Activated CD8-positive, alpha-beta T cell treated with anti-CD3 and anti-CD28 coated beads for 36 hours (primary cell): ENCODE data around the gene NSUN7. TPM values are rescaled to one million over a fixed set of nuclear protein-coding genes. Genes with fewer than 3 reads are reported as not detected.

Experiments
- ATAC-seq: fragments of 200-7000 bp; cut with Tn5 transposase; one replicate; pipeline ENCODE4 v1.10.0; 2021; ENCODE audit warnings: mild to moderate bottlenecking, moderate library complexity
- CTCF ChIA-PET: fragments of 350-600 bp; sonication (Branson Sonifier 250); formaldehyde crosslinking; loops from one replicate; lab custom pipeline; 2021; ENCODE audit warnings: antibody characterized with exemption; lab: Charles Lee
- POLR2A ChIA-PET: fragments of 350-600 bp; sonication (Branson Sonifier 250); formaldehyde crosslinking; loops from one replicate; lab custom pipeline; 2021; ENCODE audit warnings: antibody characterized with exemption; lab: Charles Lee
- DNase-seq: peaks from one replicate; pipeline ENCODE4 v3.0.0-alpha.2; 2020
- H3K27ac Mint-ChIP-seq: one replicate; pipeline ENCODE4 v1.8.0; 2021; ENCODE audit warnings: mild to moderate bottlenecking, mixed read lengths
- H3K27me3 Mint-ChIP-seq: one replicate; pipeline ENCODE4 v1.8.0; 2021; ENCODE audit warnings: mixed read lengths
- H3K36me3 Mint-ChIP-seq: one replicate; pipeline ENCODE4 v1.8.0; 2021; ENCODE audit warnings: low read depth, mixed read lengths
- H3K4me1 Mint-ChIP-seq: one replicate; pipeline ENCODE4 v1.8.0; 2021; ENCODE audit warnings: low read depth, mixed read lengths
- H3K4me3 Mint-ChIP-seq: one replicate; pipeline ENCODE4 v1.8.0; 2021; ENCODE audit warnings: mild to moderate bottlenecking, moderate library complexity, mixed read lengths
- H3K9me3 Mint-ChIP-seq: one replicate; pipeline ENCODE4 v1.8.0; 2021; ENCODE audit warnings: mixed read lengths
- CTCF ChIP-seq: fragments of 200-600 bp; IDR thresholded peaks from one replicate; pipeline ENCODE4 v1.8.0; 2022; ENCODE audit warnings: antibody characterized with exemption, mild to moderate bottlenecking
- intact Hi-C: fragments of 100-400 bp; cut with micrococcal nuclease; formaldehyde crosslinking; loops from one replicate; pipeline ENCODE4 v1.10.0; 2022
- total RNA-seq, 2 experiments: library from RNA; stranded (reverse); gene quantifications; one replicate each; pipeline ENCODE4 v1.2.3, GENCODE V29; 2021

Gene NSUN7
- total RNA-seq, 2 experiments from 2014 or later = 0.20 to 0.22 TPM

DNA sequence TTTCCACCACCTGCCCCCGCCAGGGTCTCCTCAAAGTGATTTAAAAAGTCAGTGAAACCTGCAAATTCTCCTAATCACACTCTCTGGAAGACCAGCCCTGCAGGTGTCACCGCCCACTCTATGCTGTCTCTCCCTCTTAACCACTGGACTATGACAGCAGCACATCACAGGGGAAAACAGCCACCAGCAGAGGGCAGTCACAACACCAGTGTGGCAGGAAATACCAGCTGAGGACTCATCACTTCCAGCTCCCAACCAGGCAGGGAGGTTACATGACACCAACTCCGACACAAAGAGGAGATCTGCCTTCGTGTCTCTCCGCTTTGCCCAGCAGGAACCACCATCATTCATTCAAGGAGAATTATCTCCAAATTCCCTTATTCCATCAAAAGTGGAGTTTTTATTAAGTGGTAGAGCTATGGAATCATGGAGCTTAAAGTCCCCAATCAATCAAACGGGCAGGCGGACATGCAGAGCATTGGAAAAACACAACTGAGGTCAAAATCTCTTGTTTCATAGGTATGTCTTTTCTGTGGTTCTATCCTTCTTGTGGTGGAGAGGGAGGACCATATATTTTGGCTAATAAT is 91.3 kb downstream of the NSUN7 start:
- peak; percentile 77 for TF ChIP-seq CTCF
- no peak overlapping the region for H3K4me3 Mint-ChIP-seq
- H3K4me1 Mint-ChIP-seq = peaks cover 5% of the 10 kb centered on the region
- intact Hi-C loops = loop anchor here (5.0 kb wide), 1 partner anchor 104 kb away; no protein-coding TSS in a partner anchor
- H3K27me3 Mint-ChIP-seq = peaks cover 7% of the 10 kb centered on the region
- no peak overlapping the region for H3K27ac Mint-ChIP-seq
- POLR2A ChIA-PET = interaction anchor here (0.6 kb wide), 1 partner anchor 84 kb away, joined by 3 read pairs; no protein-coding TSS in a partner anchor
- H3K9me3 Mint-ChIP-seq = no peaks in the 10 kb centered on the region
- ATAC-seq (peak; percentile 90), DNase-seq (peak; percentile 95)
- H3K36me3 Mint-ChIP-seq = no peaks in the 10 kb centered on the region
- CTCF ChIA-PET = interaction anchor here (0.7 to 6.4 kb wide), 35 partner anchors 8 to 451 kb away, joined by 3 to 89 read pairs (median 4); no protein-coding TSS in a partner anchor

- Mint-ChIP-seq H3K4me3 (no peak overlapping the region), H3K36me3 (no peaks in the 10 kb centered on the region), H3K4me1 (peaks cover 5% of the 10 kb centered on the region), H3K9me3 (no peaks in the 10 kb centered on the region), H3K27me3 (peaks cover 7% of the 10 kb centered on the region), H3K27ac (no peak overlapping the region)
- ChIA-PET CTCF (interaction anchor here (1.2 to 6.4 kb wide), 5 partner anchors 13 to 376 kb away, joined by 3 to 89 read pairs (median 8); no protein-coding TSS in a partner anchor), POLR2A (no interaction called here)
- DNase-seq (no peak), ATAC-seq (no peak)
- no peak for TF ChIP-seq CTCF
- intact Hi-C loops = loop anchor here (5.0 kb wide), 1 partner anchor 105 kb away; no protein-coding TSS in a partner anchor
These were observed 92.6 kb downstream of the NSUN7 start for GRCh38 chr4:40842318-40842717.

GRCh38 chr4:40842725-40843423 is 93.1 kb downstream of the NSUN7 start:
- no peak overlapping the region for H3K4me3 Mint-ChIP-seq
- H3K36me3 Mint-ChIP-seq = no peaks in the 10 kb centered on the region
- POLR2A ChIA-PET = no interaction called here
- intact Hi-C loops = loop anchor here (5.0 kb wide), 1 partner anchor 106 kb away; no protein-coding TSS in a partner anchor
- DNase-seq (no peak), ATAC-seq (no peak)
- H3K27me3 Mint-ChIP-seq = peaks cover 7% of the 10 kb centered on the region
- TF ChIP-seq CTCF = no peak
- peaks cover 7% of the 10 kb centered on the region for H3K4me1 Mint-ChIP-seq
- CTCF ChIA-PET = interaction anchor here (0.6 to 6.4 kb wide), 16 partner anchors 9 to 678 kb away, joined by 3 to 89 read pairs (median 3); no protein-coding TSS in a partner anchor
- no peaks in the 10 kb centered on the region for H3K9me3 Mint-ChIP-seq
- H3K27ac Mint-ChIP-seq = no peak overlapping the region

DNA sequence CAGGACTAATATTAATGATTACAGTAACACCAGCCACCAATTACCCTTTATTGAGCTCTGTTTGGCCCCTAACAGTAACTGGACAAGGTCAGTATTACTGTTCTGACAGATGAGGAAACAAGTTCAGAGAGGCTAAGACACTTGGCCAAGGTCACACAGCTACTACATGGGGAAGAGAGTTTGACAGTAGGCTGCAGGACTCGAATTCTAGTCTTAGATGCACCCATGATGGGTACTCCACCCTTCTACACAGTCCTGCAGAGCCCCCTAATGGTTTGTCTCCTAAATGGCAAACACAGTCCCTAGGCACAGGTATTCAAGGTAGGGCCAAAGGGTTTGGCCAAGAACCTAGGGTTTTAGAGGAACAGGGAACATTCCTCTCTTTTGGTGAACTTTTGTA is 93.9 kb downstream of the NSUN7 start:
- peaks cover 7% of the 10 kb centered on the region for H3K4me1 Mint-ChIP-seq
- H3K27me3 Mint-ChIP-seq = peaks cover 9% of the 10 kb centered on the region
- peak; percentile 62 for TF ChIP-seq CTCF
- H3K27ac Mint-ChIP-seq = no peak overlapping the region
- ATAC-seq = peak; percentile 80
- ChIA-PET POLR2A (interaction anchor here (0.6 kb wide), 1 partner anchor 99 kb away, joined by 3 read pairs; no protein-coding TSS in a partner anchor), CTCF (interaction anchor here (0.6 to 6.4 kb wide), 19 partner anchors 8 to 679 kb away, joined by 3 to 89 read pairs (median 4); no protein-coding TSS in a partner anchor)
- no peaks in the 10 kb centered on the region for H3K9me3 Mint-ChIP-seq
- peak; percentile 57 for DNase-seq
- intact Hi-C loops = loop anchor here (5.0 kb wide), 1 partner anchor 106 kb away; no protein-coding TSS in a partner anchor
- H3K36me3 Mint-ChIP-seq = no peaks in the 10 kb centered on the region
- no peak overlapping the region for H3K4me3 Mint-ChIP-seq
